Measurements from ENCODE around the gene TMEM271. TPM values are rescaled to one million over a fixed set of nuclear protein-coding genes. Genes with fewer than 3 reads are reported as not detected.

TMEM271 gene
- total and polyA plus RNA-seq, 10 of the 15 experiments (the other 5 are each of a cell fraction or from before 2014, with no cell fraction given): not detected

- no peaks in the 10 kb centered on the region for H3K27me3 ChIP-seq (replicated peaks in 1 of 2; ENCODE audit: control insufficient read depth in 2 of 2, insufficient read depth in 2 of 2, low read length in 1 of 2)
- in situ Hi-C loops (cut with MboI): no loop called here
- no peak overlapping the region for H3K27ac ChIP-seq (ENCODE audit: control insufficient read depth, insufficient read depth)
- ChIA-PET POLR2A (no interaction called here), CTCF (no interaction called here), SMC1A (ENCODE audit: uncharacterized antibody, unreplicated experiment) (interaction anchor here (0.9 kb wide), 1 partner anchor 590 kb away, joined by 3 read pairs; no protein-coding TSS in a partner anchor), RAD21 (ENCODE audit: unreplicated experiment) (no interaction called here)
- H3K36me3 ChIP-seq (ENCODE audit: control insufficient read depth in 2 of 2, insufficient read depth in 2 of 2, low read length in 1 of 2): no peaks in the 10 kb centered on the region
- H4K20me1 ChIP-seq (ENCODE audit: control insufficient read depth, insufficient read depth): no peaks in the 10 kb centered on the region
- 24% methylated on average over 9 of the region's 9 CpGs for WGBS (ENCODE audit: insufficient coverage, insufficient replicate concordance, low lambda C conversion rate, missing lambda C conversion rate)
- no TSS peak for BruUV-seq (replicated peaks)
- H2AFZ ChIP-seq (ENCODE audit: control insufficient read depth, low read depth, low read length): no peak overlapping the region
- DNase-seq (ENCODE audit: low read depth, low spot score) (no peak), FAIRE-seq (no peak), ATAC-seq (no peak)
- H3K9me3 ChIP-seq (replicated peaks; ENCODE audit: control insufficient read depth, insufficient read depth, low read length): no peaks in the 10 kb centered on the region; the same call in 2 of the 3 replicates
- intact Hi-C loops (cut with micrococcal nuclease; ENCODE audit: unreplicated experiment): no loop called here
- H3K79me2 ChIP-seq (ENCODE audit: control insufficient read depth, insufficient read depth, low read length): no peaks in the 10 kb centered on the region
- H3K4me2 ChIP-seq (ENCODE audit: control insufficient read depth, insufficient read depth): no peak overlapping the region
- no peaks in the 10 kb centered on the region for H3K4me1 ChIP-seq (ENCODE audit: control insufficient read depth, insufficient read depth, low read length)
- no peak overlapping the region for H3K9ac ChIP-seq (ENCODE audit: control insufficient read depth, insufficient read depth, low read length)
- TF ChIP-seq TAF1 (IDR thresholded peaks at IDR 0.05; ENCODE audit: borderline replicate concordance, low read depth, low read length) (no peak), CTCF (IDR thresholded peaks at IDR 0.05 in 2 of 3, conservative IDR thresholded peaks at IDR 0.05 in 1 of 3; ENCODE audit: control insufficient read depth in 2 of 3, extremely low read depth in 1 of 3, insufficient read depth in 1 of 3, low read depth in 3 of 3, low read length in 3 of 3) (no peak), ZSCAN29 (IDR thresholded peaks at IDR 0.05) (no peak), MYC (IDR thresholded peaks at IDR 0.05; ENCODE audit: insufficient read depth, insufficient read length, insufficient replicate concordance, low read length, severe bottlenecking) (no peak), RCOR1 (conservative IDR thresholded peaks at IDR 0.05; ENCODE audit: low read depth, low read length) (no peak), NFYB (IDR thresholded peaks at IDR 0.05; ENCODE audit: insufficient read depth, low read depth, low read length) (no peak), TARDBP (IDR thresholded peaks at IDR 0.05; ENCODE audit: borderline replicate concordance) (no peak), SP1 (IDR thresholded peaks at IDR 0.05; ENCODE audit: low read depth, low read length) (no peak), EP300 (IDR thresholded peaks at IDR 0.05; ENCODE audit: borderline replicate concordance in 1 of 2, control insufficient read depth in 1 of 2, low read depth in 2 of 2, low read length in 2 of 2) (no peak)
- TF ChIP-seq, protein P1, sequence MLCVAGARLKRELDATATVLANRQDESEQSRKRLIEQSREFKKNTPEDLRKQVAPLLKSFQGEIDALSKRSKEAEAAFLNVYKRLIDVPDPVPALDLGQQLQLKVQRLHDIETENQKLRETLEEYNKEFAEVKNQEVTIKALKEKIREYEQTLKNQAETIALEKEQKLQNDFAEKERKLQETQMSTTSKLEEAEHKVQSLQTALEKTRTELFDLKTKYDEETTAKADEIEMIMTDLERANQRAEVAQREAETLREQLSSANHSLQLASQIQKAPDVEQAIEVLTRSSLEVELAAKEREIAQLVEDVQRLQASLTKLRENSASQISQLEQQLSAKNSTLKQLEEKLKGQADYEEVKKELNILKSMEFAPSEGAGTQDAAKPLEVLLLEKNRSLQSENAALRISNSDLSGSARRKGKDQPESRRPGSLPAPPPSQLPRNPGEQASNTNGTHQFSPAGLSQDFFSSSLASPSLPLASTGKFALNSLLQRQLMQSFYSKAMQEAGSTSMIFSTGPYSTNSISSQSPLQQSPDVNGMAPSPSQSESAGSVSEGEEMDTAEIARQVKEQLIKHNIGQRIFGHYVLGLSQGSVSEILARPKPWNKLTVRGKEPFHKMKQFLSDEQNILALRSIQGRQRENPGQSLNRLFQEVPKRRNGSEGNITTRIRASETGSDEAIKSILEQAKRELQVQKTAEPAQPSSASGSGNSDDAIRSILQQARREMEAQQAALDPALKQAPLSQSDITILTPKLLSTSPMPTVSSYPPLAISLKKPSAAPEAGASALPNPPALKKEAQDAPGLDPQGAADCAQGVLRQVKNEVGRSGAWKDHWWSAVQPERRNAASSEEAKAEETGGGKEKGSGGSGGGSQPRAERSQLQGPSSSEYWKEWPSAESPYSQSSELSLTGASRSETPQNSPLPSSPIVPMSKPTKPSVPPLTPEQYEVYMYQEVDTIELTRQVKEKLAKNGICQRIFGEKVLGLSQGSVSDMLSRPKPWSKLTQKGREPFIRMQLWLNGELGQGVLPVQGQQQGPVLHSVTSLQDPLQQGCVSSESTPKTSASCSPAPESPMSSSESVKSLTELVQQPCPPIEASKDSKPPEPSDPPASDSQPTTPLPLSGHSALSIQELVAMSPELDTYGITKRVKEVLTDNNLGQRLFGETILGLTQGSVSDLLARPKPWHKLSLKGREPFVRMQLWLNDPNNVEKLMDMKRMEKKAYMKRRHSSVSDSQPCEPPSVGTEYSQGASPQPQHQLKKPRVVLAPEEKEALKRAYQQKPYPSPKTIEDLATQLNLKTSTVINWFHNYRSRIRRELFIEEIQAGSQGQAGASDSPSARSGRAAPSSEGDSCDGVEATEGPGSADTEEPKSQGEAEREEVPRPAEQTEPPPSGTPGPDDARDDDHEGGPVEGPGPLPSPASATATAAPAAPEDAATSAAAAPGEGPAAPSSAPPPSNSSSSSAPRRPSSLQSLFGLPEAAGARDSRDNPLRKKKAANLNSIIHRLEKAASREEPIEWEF (IDR thresholded peaks at IDR 0.05; ENCODE audit: insufficient replicate concordance, low read depth, low read length): no peak
- no peak overlapping the region for H3K4me3 ChIP-seq
These were observed 37.0 kb upstream of the TMEM271 start for GRCh38 chr4:613126-613525.
